Measurements from ENCODE around the gene RHPN2.

- TF ChIP-seq POLR2A (IDR thresholded peaks at IDR 0.05; ENCODE audit: low read length) (no peak), GATA1 (IDR thresholded peaks at IDR 0.05; ENCODE audit: low read depth, low read length) (no peak)
Observed at GRCh38 chr19:33055718-33056117, 9.0 kb downstream of the RHPN2 start.
